WTC11 (cell line): ENCODE data around the gene CAMSAP1. TPM values are rescaled to one million over a fixed set of nuclear protein-coding genes. Genes with fewer than 3 reads are reported as not detected.

ENCODE experiments used
- ATAC-seq: fragments of 200-7000 bp; cut with Tn5 transposase; 2 replicates; pipeline ENCODE4 v1.10.0; 2021; ENCODE audit warnings: mild to moderate bottlenecking, moderate library complexity
- CTCF ChIA-PET: fragments of 300-600 bp; sonication (Branson Sonifier 250); formaldehyde crosslinking; loops from one replicate; lab custom pipeline; 2021; ENCODE audit warnings: antibody characterized with exemption; lab: Charles Lee
- POLR2A ChIA-PET: fragments of 350-600 bp; sonication (Branson Sonifier 250); formaldehyde crosslinking; loops from one replicate; lab custom pipeline; 2021; ENCODE audit warnings: antibody characterized with exemption; lab: Charles Lee
- DNase-seq: peaks from one replicate; pipeline ENCODE4 v3.0.0; 2021; ENCODE audit warnings: low spot score
- H3K27ac Mint-ChIP-seq: 2 replicates; pipeline ENCODE4 v1.8.0; 2021; ENCODE audit warnings: mixed read lengths
- H3K27me3 Mint-ChIP-seq: 2 replicates; pipeline ENCODE4 v1.8.0; 2021; ENCODE audit warnings: low read depth, mild to moderate bottlenecking, moderate library complexity, mixed read lengths
- H3K36me3 Mint-ChIP-seq: 2 replicates; pipeline ENCODE4 v1.8.0; 2021; ENCODE audit warnings: mixed read lengths
- H3K4me1 Mint-ChIP-seq: 2 replicates; pipeline ENCODE4 v1.8.0; 2022; ENCODE audit warnings: mixed read lengths
- H3K4me3 Mint-ChIP-seq: 2 replicates; pipeline ENCODE4 v1.8.0; 2021; ENCODE audit warnings: mild to moderate bottlenecking, moderate library complexity, mixed read lengths
- H3K9me3 Mint-ChIP-seq: 2 replicates; pipeline ENCODE4 v1.8.0; 2021; ENCODE audit warnings: mixed read lengths
- ATF1 ChIP-seq: sonication (generic); formaldehyde crosslinking; IDR thresholded peaks from 2 replicates; pipeline ENCODE4 v1.8.1; 2023; ENCODE audit warnings: mild to moderate bottlenecking, moderate library complexity, missing genetic modification reagents
- CBFB ChIP-seq: sonication (generic); formaldehyde crosslinking; IDR thresholded peaks from 2 replicates; pipeline ENCODE4 v1.8.1; 2022; ENCODE audit warnings: mild to moderate bottlenecking, low read depth, missing genetic modification reagents
- CREB1 ChIP-seq: sonication (generic); formaldehyde crosslinking; IDR thresholded peaks from 2 replicates; pipeline ENCODE4 v1.8.0; 2023; ENCODE audit warnings: mild to moderate bottlenecking, missing genetic modification reagents
- CREM ChIP-seq: sonication (generic); formaldehyde crosslinking; IDR thresholded peaks from 2 replicates; pipeline ENCODE4 v1.8.1; 2022; ENCODE audit warnings: mild to moderate bottlenecking, missing genetic modification reagents, moderate library complexity
- ESRRA ChIP-seq: sonication (generic); formaldehyde crosslinking; IDR thresholded peaks from 2 replicates; pipeline ENCODE4 v1.8.1; 2022; ENCODE audit warnings: mild to moderate bottlenecking, missing genetic modification reagents, borderline replicate concordance
- FOXP1 ChIP-seq: sonication (generic); formaldehyde crosslinking; IDR thresholded peaks from 2 replicates; pipeline ENCODE4 v1.8.0; 2022; ENCODE audit warnings: missing genetic modification reagents, mild to moderate bottlenecking, moderate library complexity, borderline replicate concordance
- IRF2 ChIP-seq: sonication (generic); formaldehyde crosslinking; IDR thresholded peaks from 2 replicates; pipeline ENCODE4 v1.8.0; 2022; ENCODE audit warnings: low read depth, missing genetic modification reagents, borderline replicate concordance
- NFATC4 ChIP-seq: fragments of 250-450 bp; sonication (Bioruptor Pico); IDR thresholded peaks from 2 replicates; pipeline ENCODE4 v1.9.0; 2021; ENCODE audit warnings: mild to moderate bottlenecking
- NFE2L1 ChIP-seq: sonication (generic); formaldehyde crosslinking; IDR thresholded peaks from 2 replicates; pipeline ENCODE4 v1.8.1; 2023; ENCODE audit warnings: missing genetic modification reagents
- RELA ChIP-seq: sonication (generic); formaldehyde crosslinking; IDR thresholded peaks from 2 replicates; pipeline ENCODE4 v1.8.1; 2022; ENCODE audit warnings: missing genetic modification reagents, mild to moderate bottlenecking, borderline replicate concordance
- ZNF138 ChIP-seq: sonication (generic); formaldehyde crosslinking; conservative IDR thresholded peaks from 2 replicates; pipeline ENCODE4 v1.8.1; 2022; ENCODE audit warnings: mild to moderate bottlenecking, moderate library complexity, missing genetic modification reagents
- ZNF232 ChIP-seq: sonication (generic); formaldehyde crosslinking; IDR thresholded peaks from 2 replicates; pipeline ENCODE4 v1.8.0; 2022; ENCODE audit warnings: mild to moderate bottlenecking, missing genetic modification reagents
- ZNF396 ChIP-seq: fragments of 250-450 bp; sonication (Bioruptor Pico); IDR thresholded peaks from 2 replicates; pipeline ENCODE4 v1.8.0; 2021; ENCODE audit warnings: mild to moderate bottlenecking, moderate library complexity, borderline replicate concordance
- ZNF423 ChIP-seq: fragments of 250-450 bp; sonication (Bioruptor Pico); IDR thresholded peaks from 2 replicates; pipeline ENCODE4 v2.1.2; 2022; ENCODE audit warnings: mild to moderate bottlenecking, moderate library complexity
- ZNF425 ChIP-seq: fragments of 250-450 bp; sonication (Bioruptor Pico); conservative IDR thresholded peaks from 2 replicates; pipeline ENCODE4 v1.9.0; 2021; ENCODE audit warnings: mild to moderate bottlenecking
- ZNF512 ChIP-seq: sonication (generic); formaldehyde crosslinking; IDR thresholded peaks from 2 replicates; pipeline ENCODE4 v1.8.1; 2022; ENCODE audit warnings: missing genetic modification reagents, borderline replicate concordance
- total RNA-seq: library from RNA; stranded (reverse); gene quantifications from 3 replicates; pipeline ENCODE4 v1.2.3, GENCODE V29; 2021
- TF ChIP-seq, protein P1 (sequence below): fragments of 250-450 bp; sonication (Bioruptor Pico); IDR thresholded peaks from 2 replicates; pipeline ENCODE4 v1.8.0; 2021; ENCODE audit warnings: mild to moderate bottlenecking
- TF ChIP-seq, protein P2 (sequence below): sonication (generic); formaldehyde crosslinking; IDR thresholded peaks from 2 replicates; pipeline ENCODE4 v1.8.0; 2023; ENCODE audit warnings: mild to moderate bottlenecking, missing genetic modification reagents

The CAMSAP1 gene
- total RNA-seq, 1 experiment from 2014 or later, result 40.5 TPM

GRCh38 chr9:135955934-135956801 lies 48.8 kb upstream of the CAMSAP1 start:
- no peaks in the 10 kb centered on the region for H3K9me3 Mint-ChIP-seq
- H3K27ac Mint-ChIP-seq, result peak overlapping the region; percentile 37; the same call in 1 of the 2 replicates
- POLR2A ChIA-PET, result interaction anchor here (0.6 kb wide), 1 partner anchor 311 kb away, joined by 3 read pairs; no protein-coding TSS in a partner anchor
- peaks cover 10% of the 10 kb centered on the region for H3K4me1 Mint-ChIP-seq
- CTCF ChIA-PET, result interaction anchor here (1.2 to 2.3 kb wide), 2 partner anchors 12 to 182 kb away, joined by 4 to 7 read pairs; no protein-coding TSS in a partner anchor
- ATAC-seq (no peak), DNase-seq (no peak)
- no peak overlapping the region for H3K4me3 Mint-ChIP-seq
- H3K27me3 Mint-ChIP-seq, result no peaks in the 10 kb centered on the region
- H3K36me3 Mint-ChIP-seq, result peaks cover 26% of the 10 kb centered on the region
- TF ChIP-seq CREB1, result no peak
- no peak for TF ChIP-seq CREM (CRISPR knock-in tag)
- TF ChIP-seq RELA (CRISPR knock-in tag), result no peak
- TF ChIP-seq CBFB (CRISPR knock-in tag), result no peak
- no peak for TF ChIP-seq ZNF138
- TF ChIP-seq ZNF396 (CRISPR knock-in tag), result no peak
- TF ChIP-seq, protein P1, sequence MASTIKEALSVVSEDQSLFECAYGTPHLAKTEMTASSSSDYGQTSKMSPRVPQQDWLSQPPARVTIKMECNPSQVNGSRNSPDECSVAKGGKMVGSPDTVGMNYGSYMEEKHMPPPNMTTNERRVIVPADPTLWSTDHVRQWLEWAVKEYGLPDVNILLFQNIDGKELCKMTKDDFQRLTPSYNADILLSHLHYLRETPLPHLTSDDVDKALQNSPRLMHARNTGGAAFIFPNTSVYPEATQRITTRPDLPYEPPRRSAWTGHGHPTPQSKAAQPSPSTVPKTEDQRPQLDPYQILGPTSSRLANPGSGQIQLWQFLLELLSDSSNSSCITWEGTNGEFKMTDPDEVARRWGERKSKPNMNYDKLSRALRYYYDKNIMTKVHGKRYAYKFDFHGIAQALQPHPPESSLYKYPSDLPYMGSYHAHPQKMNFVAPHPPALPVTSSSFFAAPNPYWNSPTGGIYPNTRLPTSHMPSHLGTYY (CRISPR knock-in tag), result no peak
- no peak for TF ChIP-seq ATF1 (CRISPR knock-in tag)
- no peak for TF ChIP-seq ZNF512 (CRISPR knock-in tag)
- TF ChIP-seq ESRRA (CRISPR knock-in tag), result no peak
- no peak for TF ChIP-seq NFATC4 (CRISPR knock-in tag)
- no peak for TF ChIP-seq IRF2 (CRISPR knock-in tag)
- no peak for TF ChIP-seq NFE2L1 (CRISPR knock-in tag)
- TF ChIP-seq ZNF423 (CRISPR knock-in tag), result no peak
- no peak for TF ChIP-seq ZNF232 (CRISPR knock-in tag)
- no peak for TF ChIP-seq FOXP1
- TF ChIP-seq, protein P2, sequence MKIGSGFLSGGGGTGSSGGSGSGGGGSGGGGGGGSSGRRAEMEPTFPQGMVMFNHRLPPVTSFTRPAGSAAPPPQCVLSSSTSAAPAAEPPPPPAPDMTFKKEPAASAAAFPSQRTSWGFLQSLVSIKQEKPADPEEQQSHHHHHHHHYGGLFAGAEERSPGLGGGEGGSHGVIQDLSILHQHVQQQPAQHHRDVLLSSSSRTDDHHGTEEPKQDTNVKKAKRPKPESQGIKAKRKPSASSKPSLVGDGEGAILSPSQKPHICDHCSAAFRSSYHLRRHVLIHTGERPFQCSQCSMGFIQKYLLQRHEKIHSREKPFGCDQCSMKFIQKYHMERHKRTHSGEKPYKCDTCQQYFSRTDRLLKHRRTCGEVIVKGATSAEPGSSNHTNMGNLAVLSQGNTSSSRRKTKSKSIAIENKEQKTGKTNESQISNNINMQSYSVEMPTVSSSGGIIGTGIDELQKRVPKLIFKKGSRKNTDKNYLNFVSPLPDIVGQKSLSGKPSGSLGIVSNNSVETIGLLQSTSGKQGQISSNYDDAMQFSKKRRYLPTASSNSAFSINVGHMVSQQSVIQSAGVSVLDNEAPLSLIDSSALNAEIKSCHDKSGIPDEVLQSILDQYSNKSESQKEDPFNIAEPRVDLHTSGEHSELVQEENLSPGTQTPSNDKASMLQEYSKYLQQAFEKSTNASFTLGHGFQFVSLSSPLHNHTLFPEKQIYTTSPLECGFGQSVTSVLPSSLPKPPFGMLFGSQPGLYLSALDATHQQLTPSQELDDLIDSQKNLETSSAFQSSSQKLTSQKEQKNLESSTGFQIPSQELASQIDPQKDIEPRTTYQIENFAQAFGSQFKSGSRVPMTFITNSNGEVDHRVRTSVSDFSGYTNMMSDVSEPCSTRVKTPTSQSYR (CRISPR knock-in tag), result no peak

GRCh38 chr9:135952664-135953206 lies 45.4 kb upstream of the CAMSAP1 start:
- DNase-seq (no peak), ATAC-seq (no peak)
- H3K4me3 Mint-ChIP-seq, result no peak overlapping the region
- H3K27ac Mint-ChIP-seq, result no peak overlapping the region
- no peaks in the 10 kb centered on the region for H3K27me3 Mint-ChIP-seq
- CTCF ChIA-PET, result interaction anchor here (1.5 kb wide), 1 partner anchor 186 kb away, joined by 3 read pairs; no protein-coding TSS in a partner anchor
- no peak for TF ChIP-seq ZNF423 (CRISPR knock-in tag)
- TF ChIP-seq NFATC4 (CRISPR knock-in tag), result no peak
- no peak for TF ChIP-seq ZNF425
- POLR2A ChIA-PET, result no interaction called here
- H3K9me3 Mint-ChIP-seq, result no peaks in the 10 kb centered on the region
- peaks cover 36% of the 10 kb centered on the region for H3K36me3 Mint-ChIP-seq
- H3K4me1 Mint-ChIP-seq, result no peaks in the 10 kb centered on the region
